Adipocyte (in vitro differentiated cells): ENCODE data around the gene COL4A2.
"Not testable (repeated sequence)": the region's sequence is repeated elsewhere in the genome, so short reads cannot be mapped to it uniquely, and the experiment has no call there.

Experiments
- DNase-seq: peaks from one replicate; pipeline ENCODE4 v3.0.0-alpha.2; 2015; ENCODE audit warnings: low read depth
- H3K27me3 ChIP-seq: replicated peaks from 2 replicates; pipeline ENCODE4 v1.7.0; 2013; ENCODE audit warnings: mild to moderate bottlenecking, low read length, moderate library complexity; ENCODE audit not compliant: control insufficient read depth, insufficient read depth
- H3K36me3 ChIP-seq: 2 replicates; pipeline ENCODE4 v1.7.0; 2013; ENCODE audit warnings: low read length, mild to moderate bottlenecking, moderate library complexity; ENCODE audit not compliant: control insufficient read depth, insufficient read depth, severe bottlenecking
- H3K4me1 ChIP-seq: 2 replicates; pipeline ENCODE4 v1.7.0; 2013; ENCODE audit warnings: mild to moderate bottlenecking, low read length, moderate library complexity; ENCODE audit not compliant: control insufficient read depth, insufficient read depth
- H3K4me3 ChIP-seq: 2 replicates; pipeline ENCODE4 v1.7.0; 2013; ENCODE audit warnings: mild to moderate bottlenecking, low read length, moderate library complexity
- H3K9ac ChIP-seq: 2 replicates; pipeline ENCODE4 v1.7.0; 2013; ENCODE audit warnings: mild to moderate bottlenecking, low read length, moderate library complexity
- H3K9me3 ChIP-seq: 2 replicates; pipeline ENCODE4 v1.7.0; 2013; ENCODE audit warnings: mild to moderate bottlenecking, low read length, moderate library complexity; ENCODE audit not compliant: control insufficient read depth

COL4A2 gene

DNA sequence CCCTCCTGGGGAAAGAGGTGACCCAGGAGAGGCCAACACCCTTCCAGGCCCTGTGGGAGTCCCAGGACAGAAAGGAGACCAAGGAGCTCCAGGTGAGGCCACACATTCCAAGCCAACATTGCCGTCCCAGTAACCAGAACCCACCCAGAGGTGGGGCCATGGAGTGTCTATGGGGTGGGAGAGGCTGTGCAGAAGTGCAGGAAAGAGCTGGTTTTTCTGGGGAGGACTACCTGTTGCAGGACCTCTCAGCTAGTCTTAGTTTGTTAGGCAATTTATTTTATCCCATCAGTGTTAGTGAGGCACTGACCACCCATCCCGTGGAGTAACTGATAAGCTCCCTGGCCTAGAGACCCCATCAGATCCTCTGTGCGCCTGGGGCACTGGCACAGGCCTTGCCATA, 188.3 kb downstream of the COL4A2 start:
- peaks cover 98% of the 10 kb centered on the region for H3K36me3 ChIP-seq
- DNase-seq = no peak
- H3K9me3 ChIP-seq = no peaks in the 10 kb centered on the region
- H3K27me3 ChIP-seq = no peaks in the 10 kb centered on the region
- H3K4me3 ChIP-seq = no peak overlapping the region
- H3K9ac ChIP-seq = no peak overlapping the region
- peaks cover 10% of the 10 kb centered on the region for H3K4me1 ChIP-seq

DNA sequence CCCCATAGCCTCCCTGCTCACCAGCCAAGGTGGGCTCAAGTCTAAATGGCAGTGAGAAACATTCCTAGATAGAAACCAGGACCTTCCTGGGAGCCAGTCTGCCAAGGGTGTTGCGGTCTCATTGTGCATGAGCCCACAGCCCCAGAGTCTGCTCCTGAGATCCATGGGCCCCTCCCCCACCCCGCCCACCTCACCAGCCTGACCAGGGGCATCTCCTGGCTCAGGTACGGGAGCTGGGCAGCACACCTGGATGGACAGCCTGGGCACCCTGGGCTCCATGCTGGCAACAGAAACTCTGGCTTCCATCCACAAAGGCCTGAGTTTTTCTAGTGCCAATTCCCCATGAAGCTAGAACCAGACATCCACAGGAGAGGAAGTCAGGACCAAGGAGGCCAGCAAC, 188.8 kb downstream of the COL4A2 start:
- Histone ChIP-seq H3K27me3 (no peaks in the 10 kb centered on the region), H3K4me1 (peaks cover 15% of the 10 kb centered on the region), H3K9me3 (peaks cover 4% of the 10 kb centered on the region), H3K36me3 (peaks cover 98% of the 10 kb centered on the region), H3K9ac (no peak overlapping the region), H3K4me3 (no peak overlapping the region)
- no peak for DNase-seq

DNA sequence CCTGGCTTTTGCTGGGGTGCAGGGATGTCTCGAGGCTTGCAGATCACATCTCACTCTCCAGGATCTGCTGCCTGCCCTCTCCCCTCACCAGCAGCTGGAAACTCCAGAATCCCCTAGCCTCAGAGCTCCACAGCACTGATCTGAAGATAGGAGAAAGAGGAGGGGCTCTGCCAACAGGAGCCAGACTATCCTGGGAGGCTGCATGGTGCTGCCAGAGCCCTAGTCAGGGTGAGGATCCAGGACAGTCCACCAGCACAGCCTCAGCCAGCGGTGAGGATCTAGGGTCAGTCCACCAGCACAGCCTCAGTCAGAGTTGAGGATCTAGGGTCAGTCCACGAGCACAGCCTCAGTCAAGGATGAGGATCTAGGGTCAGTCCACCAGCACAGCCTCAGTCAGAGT, 189.2 kb downstream of the COL4A2 start:
- Histone ChIP-seq H3K27me3 (no peaks in the 10 kb centered on the region), H3K4me1 (peaks cover 16% of the 10 kb centered on the region), H3K9me3 (peaks cover 6% of the 10 kb centered on the region), H3K4me3 (no peak overlapping the region), H3K9ac (no peak overlapping the region), H3K36me3 (peaks cover 98% of the 10 kb centered on the region)
- no peak for DNase-seq

DNA sequence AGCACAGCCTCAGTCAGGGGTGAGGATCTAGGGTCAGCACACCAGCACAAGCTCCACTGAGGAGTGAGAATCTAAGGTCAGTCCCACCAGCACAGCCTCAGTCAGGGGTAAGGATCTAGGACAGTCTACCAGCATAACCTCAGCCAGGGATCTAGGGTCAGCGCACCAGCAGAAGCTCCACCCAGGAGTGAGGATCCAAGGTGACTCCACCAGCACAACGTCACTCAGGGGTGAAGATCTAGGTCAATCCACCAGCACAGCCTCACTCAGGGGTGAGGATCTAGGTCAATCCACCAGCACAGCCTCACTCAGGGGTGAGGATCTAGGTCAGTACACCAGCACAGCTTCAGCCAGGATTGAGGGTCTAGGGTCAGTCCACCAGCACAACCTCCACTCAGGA, 189.9 kb downstream of the COL4A2 start:
- Histone ChIP-seq H3K9me3 (peaks cover 6% of the 10 kb centered on the region), H3K9ac (no peak overlapping the region), H3K4me1 (peaks cover 16% of the 10 kb centered on the region), H3K36me3 (peaks cover 98% of the 10 kb centered on the region), H3K27me3 (no peaks in the 10 kb centered on the region), H3K4me3 (no peak overlapping the region)
- no peak for DNase-seq

DNA sequence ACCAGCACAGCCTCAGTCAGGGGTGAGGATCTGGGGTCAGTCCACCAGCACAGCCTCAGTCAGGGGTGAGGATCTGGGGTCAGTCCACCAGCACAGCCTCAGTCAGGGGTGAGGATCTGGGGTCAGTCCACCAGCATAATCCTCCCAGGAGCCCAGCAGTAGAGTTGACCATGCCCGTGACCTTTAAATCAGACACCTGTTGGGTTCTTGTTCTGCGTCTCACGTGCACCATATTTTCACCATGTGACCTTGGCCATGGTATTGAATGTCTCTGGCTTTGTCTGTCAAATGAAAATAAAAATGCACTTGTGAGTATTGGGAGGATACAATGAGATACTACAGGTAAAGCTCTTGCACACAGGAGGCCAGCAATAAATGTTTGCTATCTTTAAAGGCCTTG, 190.8 kb downstream of the COL4A2 start:
- H3K9me3 ChIP-seq, H3K27me3 ChIP-seq, H3K9ac ChIP-seq, DNase-seq, H3K4me3 ChIP-seq: not testable (repeated sequence)
- H3K4me1 ChIP-seq = peaks cover 16% of the 10 kb centered on the region
- peaks cover 98% of the 10 kb centered on the region for H3K36me3 ChIP-seq

DNA sequence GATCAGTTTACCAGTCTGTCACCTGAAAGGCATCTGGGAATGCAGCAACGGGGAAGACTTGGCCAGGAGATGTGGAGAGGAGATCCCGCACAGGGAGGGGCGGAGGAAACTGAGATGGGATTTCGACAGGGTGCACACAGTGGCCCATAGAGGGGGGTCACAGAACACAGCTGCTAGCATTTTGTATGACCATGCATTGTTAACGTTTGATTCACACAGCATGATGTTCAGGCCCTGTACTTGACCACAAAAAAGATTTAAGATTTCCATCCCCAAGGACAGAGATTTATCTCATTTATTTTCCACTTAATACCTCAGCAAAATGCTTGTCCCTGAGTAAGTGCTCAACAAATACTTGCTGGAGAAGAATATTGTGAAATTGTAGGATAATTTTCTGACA, 191.2 kb downstream of the COL4A2 start:
- Histone ChIP-seq H3K27me3 (no peaks in the 10 kb centered on the region), H3K36me3 (peaks cover 98% of the 10 kb centered on the region), H3K4me1 (peaks cover 21% of the 10 kb centered on the region), H3K9me3 (peaks cover 6% of the 10 kb centered on the region), H3K9ac (no peak overlapping the region), H3K4me3 (no peak overlapping the region)
- no peak for DNase-seq

DNA sequence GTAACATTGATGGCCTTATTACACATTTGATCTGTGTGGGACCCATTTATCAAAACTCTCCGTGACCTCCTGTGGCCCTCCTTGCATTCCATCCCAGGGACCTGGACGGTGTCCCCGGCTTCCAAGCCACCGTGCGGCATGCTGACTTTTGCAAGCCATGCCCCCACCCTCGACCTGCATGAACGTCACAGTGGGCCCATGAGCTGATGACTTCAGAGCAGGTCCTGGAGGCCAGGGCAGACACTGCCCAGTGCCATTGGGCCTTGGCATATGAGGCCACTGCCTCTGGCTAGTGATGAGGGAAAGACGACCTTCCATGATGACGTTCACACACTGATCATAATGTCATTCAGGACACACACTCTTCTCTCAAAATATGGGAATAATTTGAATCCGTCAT, 191.7 kb downstream of the COL4A2 start:
- Histone ChIP-seq H3K27me3 (no peaks in the 10 kb centered on the region), H3K4me3 (no peak overlapping the region), H3K9me3 (peaks cover 6% of the 10 kb centered on the region), H3K36me3 (peaks cover 98% of the 10 kb centered on the region), H3K9ac (no peak overlapping the region), H3K4me1 (peaks cover 25% of the 10 kb centered on the region)
- no peak for DNase-seq

DNA sequence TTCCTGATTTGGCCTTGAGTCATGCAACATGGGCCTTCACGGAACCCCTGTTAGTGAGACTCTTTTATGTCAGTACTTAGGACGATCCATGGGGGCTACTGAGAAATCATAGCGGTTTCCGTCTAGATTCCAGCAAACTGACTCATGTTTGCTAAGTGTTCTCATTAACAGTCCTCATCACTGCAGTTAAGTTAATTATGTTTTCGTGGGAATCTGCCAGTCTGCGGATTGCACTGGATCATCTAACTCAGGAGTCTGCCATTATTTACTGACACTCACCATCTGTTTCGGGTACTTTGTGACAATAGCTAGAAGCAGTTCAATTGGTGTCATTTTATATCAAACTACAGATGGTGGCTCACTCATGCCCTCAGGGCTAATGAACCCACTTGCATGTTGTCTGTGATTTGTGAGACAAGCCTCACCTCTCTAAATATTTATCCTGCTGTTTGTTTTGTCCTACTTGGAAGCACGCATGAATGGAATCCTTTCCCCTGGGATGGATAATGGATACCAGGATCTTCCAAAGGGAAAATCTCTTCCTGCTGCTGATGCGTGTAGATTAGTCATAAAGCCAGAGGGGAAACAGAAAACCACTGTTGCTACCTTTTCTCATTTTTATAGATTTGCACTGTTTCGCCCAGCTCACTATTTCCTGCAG, 192.7 kb downstream of the COL4A2 start:
- Histone ChIP-seq H3K4me1 (peaks cover 25% of the 10 kb centered on the region), H3K9me3 (peaks cover 6% of the 10 kb centered on the region), H3K36me3 (peaks cover 98% of the 10 kb centered on the region), H3K9ac (no peak overlapping the region), H3K27me3 (no peaks in the 10 kb centered on the region), H3K4me3 (no peak overlapping the region)
- peak; percentile 39 for DNase-seq

DNA sequence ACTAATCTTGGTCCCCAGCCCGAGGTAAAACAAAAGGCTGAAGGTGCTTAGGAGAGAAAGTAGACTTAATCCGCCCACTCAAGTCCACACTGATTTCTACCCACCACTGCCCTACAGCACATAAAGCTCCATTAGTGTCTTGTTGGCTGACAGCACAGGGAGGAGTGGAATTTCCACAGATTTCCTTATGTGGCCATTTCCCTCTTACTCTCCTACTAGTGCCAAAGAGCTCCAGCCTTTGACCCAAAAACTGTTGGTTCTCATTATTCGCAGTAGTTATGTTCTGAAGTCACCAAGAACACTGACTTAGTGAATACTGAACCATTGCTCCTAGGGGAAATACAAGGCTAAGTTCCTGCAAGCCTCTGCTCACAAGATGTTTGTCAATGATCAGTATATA, 193.3 kb downstream of the COL4A2 start:
- no peak for DNase-seq
- Histone ChIP-seq H3K27me3 (no peaks in the 10 kb centered on the region), H3K4me1 (peaks cover 27% of the 10 kb centered on the region), H3K36me3 (peaks cover 94% of the 10 kb centered on the region), H3K9me3 (peaks cover 6% of the 10 kb centered on the region), H3K9ac (no peak overlapping the region), H3K4me3 (peak overlapping the region; percentile 12)

DNA sequence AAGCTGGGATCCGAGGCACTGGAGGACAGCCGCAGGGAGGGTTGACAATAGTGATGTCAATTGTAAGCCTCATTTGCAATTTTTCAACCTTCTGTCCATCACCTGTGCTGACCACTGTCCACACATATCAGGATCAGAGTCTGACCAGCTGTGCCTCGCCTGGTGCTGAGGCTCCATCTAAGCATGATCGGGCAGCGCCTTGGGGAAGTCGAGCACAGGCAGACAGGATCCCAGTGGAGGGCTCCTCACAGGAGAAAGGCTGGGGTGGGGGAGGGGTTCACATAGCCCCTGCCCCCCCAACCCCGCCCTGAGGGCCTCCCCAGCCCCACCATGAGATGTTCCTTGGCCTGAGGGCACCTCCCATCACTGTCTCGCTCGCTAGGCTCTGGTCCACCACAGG, 194.1 kb downstream of the COL4A2 start:
- Histone ChIP-seq H3K4me3 (no peak overlapping the region), H3K4me1 (peaks cover 31% of the 10 kb centered on the region), H3K9ac (no peak overlapping the region), H3K27me3 (no peaks in the 10 kb centered on the region), H3K36me3 (peaks cover 94% of the 10 kb centered on the region), H3K9me3 (peaks cover 6% of the 10 kb centered on the region)
- DNase-seq = no peak

DNA sequence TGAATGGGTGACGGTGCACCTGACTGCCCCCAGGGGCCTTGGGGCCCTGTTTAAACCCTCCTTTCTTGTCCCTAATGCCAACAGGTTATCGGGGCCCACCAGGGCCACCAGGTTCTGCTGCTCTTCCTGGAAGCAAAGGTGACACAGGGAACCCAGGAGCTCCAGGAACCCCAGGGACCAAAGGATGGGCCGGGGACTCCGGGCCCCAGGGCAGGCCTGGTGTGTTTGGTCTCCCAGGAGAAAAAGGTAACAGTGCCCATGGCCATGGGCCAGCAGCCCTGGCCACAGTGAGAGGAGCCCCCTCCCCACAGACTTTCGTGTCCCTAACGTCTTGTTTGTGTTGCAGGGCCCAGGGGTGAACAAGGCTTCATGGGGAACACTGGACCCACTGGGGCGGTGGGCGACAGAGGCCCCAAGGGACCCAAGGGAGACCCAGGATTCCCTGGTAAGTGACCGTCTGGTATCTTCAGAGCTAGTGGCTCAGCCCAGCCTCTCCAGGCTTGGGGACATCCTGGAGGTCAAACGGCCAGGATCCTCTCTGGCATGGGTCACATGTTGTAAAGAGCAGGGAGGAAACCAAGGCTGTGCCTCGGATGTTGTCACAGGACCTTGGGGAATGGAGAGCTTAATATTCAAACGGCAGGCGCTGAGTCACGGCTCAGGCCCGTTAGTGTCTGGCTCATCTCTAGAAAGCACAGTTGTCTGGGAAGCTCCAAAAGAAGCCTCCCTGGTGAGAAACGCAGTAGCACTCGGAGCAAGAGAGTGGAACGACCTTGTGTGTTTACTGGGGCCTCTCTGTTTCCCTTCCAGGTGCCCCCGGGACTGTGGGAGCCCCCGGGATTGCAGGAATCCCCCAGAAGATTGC, 196.2 kb downstream of the COL4A2 start:
- Histone ChIP-seq H3K9ac (no peak overlapping the region), H3K27me3 (no peaks in the 10 kb centered on the region), H3K9me3 (peaks cover 6% of the 10 kb centered on the region), H3K36me3 (peaks cover 95% of the 10 kb centered on the region), H3K4me3 (no peak overlapping the region), H3K4me1 (peaks cover 50% of the 10 kb centered on the region)
- DNase-seq = no peak
